Inflammatory macrophage treated with lipopolysaccharide for 4 hours (primary cell): ENCODE data around the gene ZDHHC14.
"Not testable (repeated sequence)": the region's sequence is repeated elsewhere in the genome, so short reads cannot be mapped to it uniquely, and the experiment has no call there.

Source experiments
- DNase-seq: peaks from one replicate; pipeline ENCODE4 v3.0.0-alpha.2; 2020

ZDHHC14 gene

DNA sequence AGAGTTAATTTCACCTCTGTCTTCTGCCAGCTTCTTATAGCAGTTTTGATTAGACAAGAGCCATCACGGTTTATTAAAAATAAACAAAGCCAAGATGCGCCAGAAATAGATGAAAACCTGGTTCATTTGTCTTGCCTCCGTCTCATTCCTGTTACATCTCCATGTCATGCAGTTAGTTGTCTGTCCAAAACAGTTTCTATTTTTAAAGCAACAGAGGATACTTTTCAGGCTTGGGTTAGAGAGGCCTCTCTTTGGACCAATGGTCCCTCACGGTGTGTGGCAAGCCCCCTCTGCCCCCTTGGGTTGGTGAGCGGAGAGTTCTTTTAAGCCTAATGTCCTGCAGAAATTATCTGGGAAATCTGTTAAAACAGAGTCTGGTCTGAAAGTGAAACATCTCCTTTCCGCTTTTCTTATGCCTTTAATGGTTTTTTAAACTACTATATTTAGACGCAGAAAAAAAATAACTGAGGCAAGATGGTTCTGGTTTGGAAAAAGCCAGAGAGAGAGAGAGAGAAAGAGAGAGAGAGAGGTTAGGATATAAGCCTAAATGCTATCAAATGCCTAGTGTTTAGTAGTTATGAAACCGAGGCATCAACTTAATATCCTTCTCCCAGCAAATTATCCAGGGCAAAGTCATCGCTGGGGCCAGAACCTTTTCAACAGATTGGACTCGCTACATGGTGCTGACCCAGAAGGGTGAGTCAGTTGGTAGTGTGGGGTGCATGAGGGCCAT, 64.5 kb downstream of the ZDHHC14 start:
- DNase-seq: no peak

DNA sequence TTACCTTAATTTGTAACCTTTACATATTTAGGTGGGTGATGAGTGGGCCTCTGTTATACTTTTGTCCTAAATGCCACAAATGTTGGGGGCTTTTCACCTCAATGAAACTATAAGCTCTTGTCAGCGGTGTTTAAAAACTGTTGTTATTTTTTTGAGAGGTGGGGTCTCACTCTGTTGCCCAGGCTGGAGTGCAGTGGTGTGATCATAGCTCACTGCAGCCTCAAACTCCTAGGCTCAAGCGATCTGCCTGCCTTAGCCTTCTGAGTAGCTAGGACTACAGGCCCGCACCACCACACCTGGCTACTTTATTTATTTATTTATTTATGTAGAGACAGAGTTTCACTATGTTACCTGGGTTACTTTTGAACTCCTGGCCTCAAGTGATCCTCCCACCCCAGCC, 66.7 kb downstream of the ZDHHC14 start:
- no peak for DNase-seq

DNA sequence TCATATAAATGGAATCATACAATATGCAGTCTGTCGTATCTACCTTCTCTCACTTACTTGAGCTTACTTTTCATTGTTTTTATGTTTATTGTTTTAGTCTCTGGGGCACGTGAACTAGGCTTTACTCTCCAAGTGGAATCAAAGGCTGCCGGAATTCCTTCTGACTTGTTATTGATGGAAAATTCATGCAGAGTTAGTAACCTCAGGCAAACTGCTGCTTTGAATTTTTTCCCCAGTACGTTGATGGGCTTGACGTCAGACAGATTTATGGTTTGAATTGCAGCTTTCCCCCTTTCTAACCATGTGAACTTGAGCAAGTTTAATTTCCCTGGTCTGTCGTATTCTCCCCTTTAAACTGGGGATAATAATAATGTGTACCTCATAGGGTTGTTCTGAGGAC, 68.6 kb downstream of the ZDHHC14 start:
- DNase-seq: no peak

DNA sequence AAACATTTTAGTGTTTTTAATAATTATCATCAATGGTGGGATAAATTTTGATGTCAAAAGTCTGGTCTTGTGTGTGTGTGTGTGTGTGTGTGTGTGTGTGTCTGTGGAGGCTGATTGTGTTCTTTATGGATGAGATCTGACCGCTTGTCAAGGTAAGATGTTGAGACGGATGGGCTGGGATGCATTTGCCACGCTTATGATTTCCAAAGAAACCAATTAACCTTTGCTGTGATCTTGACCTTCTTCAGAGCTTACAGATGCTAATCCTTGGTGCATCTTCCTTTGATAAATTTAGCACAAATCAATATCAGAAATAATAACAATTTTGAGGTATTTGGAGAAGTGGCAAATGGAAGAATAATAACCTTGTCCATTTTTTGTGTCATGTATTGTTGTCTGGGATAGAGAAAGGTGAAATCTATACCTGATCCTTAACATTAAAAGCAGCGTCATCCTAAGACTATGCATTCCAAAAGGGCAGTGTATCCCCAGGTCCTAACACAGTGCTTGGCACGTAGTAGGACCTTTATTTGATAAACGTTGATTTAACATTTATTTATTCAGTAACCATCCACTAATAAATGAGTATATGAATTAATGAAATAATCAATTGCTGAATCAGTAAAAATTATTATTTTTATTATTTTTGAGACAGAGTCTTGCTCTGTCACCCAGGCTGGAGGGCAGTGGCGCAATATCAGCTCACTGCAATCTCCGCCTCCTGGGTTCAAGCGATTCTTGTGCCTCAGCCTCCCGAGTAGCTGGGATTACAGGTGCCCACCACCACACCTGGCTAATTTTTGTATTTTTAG, 70.1 kb downstream of the ZDHHC14 start:
- DNase-seq: no peak

DNA sequence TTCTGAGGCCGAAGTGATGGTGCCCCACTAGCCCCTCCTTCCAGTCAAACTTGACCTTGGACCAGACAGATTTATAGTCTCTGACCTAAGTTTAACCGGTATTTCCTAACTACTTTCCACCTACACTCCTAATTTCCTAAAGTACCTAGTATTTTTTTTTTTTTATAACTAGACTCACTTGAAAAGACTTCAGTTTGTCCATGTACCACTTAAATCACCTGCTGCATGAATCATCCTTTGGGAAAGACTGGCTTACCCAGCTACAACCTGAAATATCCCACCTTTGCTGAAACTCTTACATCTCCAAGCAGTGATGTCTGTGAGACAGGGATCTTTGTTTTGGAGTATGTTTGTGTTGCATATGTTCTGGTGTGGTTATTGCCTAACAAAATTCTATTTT, 71.1 kb downstream of the ZDHHC14 start:
- DNase-seq: no peak

DNA sequence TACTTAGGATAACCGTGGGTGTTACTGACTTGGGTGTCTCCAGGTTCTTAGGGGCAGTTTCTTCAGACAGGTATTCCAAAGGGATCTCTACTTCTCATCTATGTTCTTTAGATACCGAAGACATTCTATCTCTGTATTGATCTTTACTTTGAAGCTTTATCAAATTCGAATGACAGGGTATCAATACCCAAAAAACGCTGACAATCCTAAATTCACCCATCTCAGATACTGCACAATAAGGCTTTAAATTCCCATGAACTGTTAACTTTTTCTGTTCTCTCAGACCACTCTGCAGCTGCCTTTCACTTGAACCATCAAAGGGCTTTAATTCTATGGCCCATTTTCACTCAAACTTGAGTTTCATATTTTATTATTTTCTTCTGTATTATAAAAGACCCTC, 72.1 kb downstream of the ZDHHC14 start:
- no peak for DNase-seq

DNA sequence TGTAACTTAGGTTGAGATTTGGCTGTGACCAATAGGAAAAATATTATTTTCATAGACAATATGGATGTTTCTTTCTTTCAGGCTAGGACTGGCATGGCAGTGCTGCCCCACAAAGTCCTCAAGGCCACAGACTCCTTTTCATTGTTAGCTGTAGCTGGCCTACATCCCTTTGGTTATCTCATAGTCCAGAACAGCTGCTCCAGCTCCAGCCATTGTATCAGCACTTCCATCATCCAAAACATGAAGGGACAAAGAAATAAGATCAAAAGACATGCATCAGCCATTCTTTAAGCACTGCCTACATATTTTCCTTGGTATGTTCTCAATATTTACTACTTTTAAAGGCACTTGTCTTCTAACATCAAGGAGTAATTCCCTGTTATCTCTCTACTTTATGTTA, 73.0 kb downstream of the ZDHHC14 start:
- DNase-seq: no peak

DNA sequence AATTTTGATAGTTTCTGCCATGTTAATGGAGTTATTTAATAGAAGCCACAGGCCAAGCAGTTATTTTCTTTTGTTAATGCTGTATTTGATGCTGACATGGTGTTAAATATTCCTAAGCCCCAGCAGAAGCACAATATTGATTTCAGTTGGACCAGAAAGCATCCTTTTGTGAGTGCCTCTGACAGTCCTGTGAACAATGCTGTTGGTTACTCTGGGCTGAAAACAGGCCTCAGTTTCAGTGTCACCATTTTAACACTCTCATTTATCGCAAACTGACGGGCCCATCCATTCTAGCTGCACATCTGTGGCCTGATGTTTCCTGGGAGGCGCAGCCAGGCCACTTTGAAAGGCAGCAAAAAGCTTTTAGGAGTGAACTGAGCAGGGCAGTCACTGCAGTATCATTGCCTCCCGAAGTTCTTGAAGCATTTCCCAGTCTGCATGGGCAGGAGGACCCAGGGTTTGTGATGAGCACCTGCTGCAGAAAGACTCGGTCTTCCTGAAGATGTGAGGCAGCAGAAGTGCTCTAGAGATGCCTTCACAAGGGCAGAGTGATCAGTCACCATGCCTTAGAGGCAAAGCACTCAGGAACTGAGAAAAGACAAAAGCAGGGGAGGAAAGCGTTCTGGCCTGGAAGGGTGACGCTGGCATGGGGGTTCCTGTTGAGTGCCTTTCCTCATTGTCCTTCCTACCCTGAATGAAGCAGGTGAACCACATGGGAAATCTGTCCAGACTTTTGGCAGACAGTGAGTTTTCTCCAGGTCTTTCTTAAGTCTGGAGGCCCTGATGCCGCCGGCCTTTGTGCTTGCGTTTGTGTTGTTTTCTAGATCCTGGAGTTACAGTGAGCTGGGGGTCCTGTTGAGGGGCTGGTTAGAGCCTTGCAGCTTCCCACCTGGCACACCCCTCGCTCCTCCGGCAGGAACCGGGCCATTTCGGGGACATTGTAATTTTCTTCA, 74.0 kb downstream of the ZDHHC14 start:
- no peak for DNase-seq

DNA sequence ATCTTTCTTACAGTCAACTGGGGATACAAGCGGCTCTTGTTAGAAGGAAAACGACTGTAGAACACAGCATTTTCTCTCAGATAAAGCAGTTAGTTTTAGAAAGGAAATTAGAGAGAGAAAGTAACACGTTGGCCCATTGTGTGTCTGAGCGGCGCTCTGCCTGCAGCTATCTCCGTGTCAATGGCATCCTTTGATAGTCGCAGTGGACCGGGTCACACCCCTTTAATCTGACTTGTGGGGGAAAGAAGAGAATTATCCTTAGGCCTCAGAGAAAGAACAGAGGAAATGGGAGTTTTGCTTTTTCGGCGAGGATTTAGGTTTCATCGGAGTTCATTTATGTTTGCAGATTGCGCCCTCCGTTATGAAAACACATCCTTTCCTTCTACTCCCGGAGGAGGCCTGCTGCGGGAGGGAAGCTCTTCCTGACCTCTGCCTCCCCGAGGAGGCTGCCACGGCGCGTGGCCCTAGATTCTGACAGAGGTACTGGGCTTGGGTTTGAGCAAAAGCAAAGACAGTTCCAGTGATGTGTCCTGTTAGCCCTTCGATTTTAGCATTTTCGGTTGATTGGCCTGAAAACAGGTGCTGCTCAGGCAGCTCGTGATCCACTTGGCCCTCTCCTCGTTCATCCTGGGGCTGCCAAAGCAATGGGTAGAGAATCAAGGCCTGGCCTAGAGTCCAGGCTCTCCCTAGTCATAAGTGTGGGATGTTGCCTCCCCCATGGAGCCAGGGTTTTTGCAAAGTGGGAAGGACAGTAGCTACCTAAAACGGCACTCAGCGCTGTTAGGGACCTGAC, 74.9 kb downstream of the ZDHHC14 start:
- no peak for DNase-seq

DNA sequence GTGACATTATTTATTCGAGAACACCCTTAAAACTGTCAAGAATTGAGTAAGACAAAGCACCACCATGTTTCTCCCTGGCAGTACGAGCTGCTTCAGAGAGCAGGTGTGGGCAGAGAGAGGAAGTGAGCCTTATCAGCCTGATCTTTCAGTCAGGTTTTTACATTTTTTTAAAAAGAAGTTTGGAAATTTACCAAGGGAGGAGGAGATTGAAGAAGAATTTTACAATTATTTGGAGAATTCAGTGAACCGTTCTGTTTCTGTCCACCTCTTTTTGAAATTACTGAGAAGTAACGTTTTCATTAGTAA, 75.5 kb downstream of the ZDHHC14 start:
- DNase-seq: no peak

DNA sequence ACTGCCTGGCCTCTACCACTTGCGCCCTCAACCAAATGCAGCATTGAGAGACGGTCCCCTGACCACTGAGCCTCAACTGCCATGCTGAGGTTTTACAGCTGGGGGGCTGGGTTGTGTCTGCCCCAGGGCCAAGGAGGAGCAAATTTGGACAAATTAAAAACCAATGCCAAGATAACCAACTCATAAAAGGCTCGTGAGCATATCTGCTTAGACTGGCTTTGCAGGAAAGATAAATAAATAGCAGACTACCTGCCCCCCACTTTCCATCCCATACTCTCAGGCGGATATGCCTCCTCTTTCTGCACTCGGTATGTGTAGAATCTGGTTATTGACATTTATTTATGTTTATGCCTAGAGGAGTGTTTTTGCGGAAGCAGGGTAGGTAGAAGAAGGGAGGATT, 76.8 kb downstream of the ZDHHC14 start:
- no peak for DNase-seq

DNA sequence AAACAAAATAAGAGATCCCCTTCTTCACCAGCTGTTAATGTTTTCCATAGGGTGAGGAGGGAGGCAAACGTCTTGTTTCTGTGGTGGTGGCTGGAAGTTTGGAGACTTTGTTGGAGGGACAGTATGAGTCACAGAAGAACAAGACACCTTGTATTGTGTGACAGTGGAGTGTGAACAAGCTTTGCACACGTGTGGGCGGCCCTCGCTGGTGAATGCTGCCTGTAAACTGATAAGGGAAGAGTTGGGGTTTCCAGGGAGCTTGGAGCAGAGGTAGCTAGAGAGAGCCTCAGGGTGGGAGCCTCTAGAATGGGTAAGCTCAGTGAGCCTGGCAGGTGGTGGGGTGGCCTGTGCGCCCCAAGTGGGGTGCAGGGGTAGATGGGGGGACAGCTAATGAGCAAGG, 78.3 kb downstream of the ZDHHC14 start:
- no peak for DNase-seq

DNA sequence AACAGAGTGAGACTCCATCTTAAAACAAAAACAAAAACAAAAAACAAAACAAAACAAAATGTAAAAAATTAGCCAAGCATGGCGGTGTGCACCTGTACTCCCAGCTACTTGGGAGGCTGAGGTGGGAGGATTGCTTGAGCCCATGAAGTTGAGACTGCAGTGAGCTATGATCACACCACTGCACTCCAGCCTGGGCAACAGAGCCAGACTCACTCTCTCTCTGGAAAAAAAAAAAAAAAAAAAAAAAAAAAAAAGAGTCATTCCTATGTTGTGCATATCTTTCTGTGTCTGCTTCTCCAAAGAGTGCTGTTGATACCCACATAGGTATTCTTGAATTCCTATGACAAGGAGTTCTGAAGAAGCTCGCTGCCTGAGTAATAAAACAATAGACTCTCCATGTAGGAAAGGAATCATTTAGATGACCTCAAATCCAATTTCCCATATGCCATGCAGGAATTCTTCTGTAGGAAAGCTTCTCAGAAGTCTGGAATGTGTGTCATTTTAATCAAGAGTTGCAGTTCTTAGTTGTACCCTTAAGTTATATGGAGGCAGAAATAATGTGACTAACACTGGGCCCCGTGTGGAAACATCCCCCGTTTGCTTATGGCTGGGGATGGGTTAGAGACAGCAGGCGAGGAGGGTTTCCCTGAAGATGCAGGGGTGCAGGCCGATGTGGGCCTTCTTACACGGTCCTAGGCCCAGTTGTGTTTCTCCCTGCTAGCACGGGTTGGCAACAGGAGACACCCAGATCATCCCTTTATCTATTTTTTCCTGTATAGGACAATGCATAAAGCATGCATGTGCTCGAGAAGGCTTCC, 79.4 kb downstream of the ZDHHC14 start:
- no peak for DNase-seq

DNA sequence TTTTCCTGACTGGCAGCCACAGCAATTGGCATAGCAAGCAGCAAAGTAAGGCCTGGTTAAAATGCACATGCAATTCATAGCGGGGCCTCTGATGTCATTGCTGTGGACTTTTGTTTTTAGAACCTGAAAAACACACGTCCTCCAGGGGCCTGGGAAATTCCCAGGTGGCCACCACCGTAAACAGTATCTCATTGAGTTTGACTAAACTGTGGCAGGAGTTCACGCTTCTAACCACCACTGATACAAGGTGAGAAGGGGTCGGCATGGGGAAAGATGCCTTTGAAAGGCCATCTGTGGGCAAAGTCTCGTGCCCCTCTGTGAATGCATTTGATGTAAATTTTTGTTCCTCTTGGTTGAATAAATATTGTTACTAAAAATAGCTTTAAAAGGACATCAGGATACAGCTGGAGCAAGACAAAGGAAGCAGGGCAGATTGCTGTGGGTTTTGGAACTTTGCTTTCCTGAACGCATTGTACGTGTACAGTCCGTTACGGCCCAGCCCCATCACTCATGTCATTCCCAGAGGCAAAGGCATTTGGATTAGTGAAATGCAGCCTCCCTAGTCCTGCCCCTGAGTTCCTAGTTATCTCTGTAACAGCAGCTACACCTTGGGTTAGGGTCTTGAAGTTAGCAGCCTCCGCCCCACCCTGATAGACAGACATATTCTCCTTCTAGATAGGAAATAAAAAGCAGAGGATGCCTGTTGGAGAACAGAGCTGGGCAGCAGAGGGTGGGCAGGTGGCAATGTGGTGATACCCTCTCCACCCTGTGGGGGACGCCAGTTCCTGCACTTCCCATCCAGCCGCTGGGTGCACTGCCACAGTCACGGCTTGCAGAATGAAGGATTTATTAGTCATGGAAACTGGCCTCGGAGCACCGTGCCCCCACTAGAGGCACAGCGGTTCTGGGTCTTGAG, 80.3 kb downstream of the ZDHHC14 start:
- DNase-seq: peak; percentile 23

DNA sequence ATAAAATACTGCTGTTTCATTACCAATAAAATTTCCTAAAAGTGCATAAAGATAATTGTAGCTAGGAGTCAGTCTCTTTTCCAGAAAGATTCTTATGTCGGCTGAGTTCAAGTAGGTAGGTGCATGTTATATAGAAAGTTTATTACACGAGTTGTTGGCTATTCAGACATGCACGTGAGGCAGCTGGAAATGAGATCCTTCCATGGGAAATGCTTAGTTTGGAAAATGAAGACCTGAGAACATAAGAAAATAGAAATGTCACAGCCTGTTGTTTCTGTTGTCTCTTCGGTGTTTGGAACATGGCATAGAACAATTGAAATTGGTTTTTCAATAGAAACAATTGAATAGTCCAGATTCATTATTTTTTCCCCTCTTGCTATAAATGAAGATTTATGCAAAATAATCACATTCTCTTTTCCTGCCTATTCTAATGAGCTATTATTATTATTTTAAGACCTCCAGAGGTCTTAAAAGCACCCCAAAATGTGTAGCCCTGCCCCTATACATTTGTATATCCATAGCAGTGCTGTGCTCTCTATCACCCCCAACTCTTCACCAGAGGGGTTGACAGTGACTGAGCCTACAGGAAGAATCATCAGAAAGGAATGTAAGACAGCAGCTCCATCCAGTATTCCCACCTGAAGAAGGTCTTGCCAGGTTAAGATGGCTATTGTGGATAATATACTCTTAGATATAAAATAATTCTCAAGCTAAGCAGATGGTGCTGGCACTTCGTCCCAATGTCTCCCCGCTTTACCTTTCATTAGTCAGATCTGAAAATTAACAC, 82.2 kb downstream of the ZDHHC14 start:
- DNase-seq: no peak

DNA sequence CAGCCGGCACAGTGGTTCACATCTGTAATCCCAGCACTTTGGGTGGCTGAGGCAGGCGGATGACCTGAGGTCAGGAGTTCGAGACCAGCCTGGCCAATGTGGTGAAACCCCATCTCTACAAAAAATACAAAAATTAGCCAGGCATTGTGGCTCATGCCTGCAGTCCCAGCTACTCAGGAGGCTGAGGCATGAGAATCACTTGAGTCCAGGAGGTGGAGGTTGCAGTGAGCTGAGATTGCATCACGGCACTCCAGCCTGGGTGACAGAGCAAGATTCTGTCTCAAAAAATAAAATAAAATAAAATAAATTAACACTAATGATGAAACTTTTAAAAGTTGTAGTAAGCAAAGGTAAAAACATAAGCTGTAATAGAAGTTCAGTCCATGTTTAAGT, 82.7 kb downstream of the ZDHHC14 start:
- DNase-seq: not testable (repeated sequence)

DNA sequence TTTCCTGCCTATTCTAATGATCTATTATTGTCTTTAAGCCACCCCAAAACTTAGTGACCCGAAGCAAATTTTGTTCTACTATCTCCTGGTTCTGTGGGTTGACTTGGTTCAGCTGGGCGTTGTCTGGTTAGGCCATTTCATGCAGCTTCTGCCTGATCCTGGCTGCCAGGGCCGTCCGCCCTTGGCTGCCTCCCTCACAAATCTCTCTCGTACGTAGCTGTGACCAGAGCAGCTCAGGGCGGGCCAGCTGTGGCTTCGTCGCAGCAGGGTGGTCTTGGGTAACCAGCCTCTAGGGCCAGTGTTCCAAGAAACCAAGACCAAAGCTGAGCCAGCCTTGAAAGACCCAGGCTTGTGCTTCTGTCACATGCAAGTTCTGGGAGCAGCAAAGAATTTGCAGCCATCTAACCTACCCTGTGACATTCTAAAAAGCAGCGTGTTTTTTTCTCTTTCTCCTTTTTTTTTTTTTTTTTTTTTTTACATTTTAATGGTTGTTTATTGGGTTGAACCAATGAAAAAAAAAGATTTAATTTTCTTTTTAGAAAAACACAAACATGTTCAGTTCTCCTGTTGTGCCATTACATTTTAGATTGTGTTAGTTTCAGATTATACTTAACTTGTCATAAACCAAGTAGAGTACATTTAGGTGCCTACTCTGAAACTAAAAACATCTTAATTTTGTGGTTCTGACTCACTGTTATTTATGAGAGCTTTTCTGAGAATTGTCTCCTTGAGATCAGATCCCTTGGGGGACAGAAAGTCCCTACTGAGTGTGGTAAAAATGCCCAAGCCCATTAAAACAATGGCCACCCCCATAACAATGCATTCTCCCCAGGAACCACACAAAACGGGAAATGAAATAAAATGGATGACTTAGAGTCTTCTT, 83.9 kb downstream of the ZDHHC14 start:
- DNase-seq: no peak

DNA sequence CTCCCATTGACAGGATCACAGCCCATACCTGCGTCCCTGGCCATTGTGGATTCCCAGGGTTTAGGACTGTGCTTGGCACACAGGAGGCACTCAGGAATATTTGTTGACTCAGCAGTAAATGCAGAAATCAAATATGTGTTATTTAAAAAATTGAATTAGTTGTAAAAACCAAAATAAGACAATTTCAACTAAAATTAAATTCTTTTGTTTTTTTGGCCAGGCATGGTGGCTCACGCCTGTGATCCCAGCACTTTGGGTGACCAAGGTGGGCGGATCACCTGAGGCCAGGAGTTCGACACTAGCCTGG, 85.3 kb downstream of the ZDHHC14 start:
- no peak for DNase-seq

DNA sequence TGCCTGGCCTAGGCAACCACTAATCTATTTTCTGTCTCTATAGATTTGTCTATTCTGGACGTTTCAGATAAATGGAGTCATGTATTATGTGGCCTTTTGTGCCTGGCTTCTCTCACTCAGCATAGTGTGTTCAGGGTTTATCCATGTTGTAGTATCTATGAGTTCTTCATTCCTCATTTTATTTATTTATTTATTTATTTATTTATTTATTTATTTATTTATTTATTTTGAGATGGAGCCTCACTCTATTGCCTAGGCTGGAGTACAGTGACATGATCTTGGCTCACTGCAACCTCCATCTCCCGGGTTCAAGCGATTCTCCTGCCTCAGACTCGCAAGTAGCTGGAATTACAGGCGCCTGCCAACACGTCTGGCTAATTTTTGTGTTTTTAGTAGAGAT, 86.3 kb downstream of the ZDHHC14 start:
- not testable (repeated sequence) for DNase-seq
